D341Med (cell line): ENCODE measurements around the gene UNKL.

ENCODE experiments used
- DNase-seq: peaks from one replicate; pipeline ENCODE4 v3.0.0; 2012; ENCODE audit warnings: low spot score

The UNKL gene

GRCh38 chr16:1325673-1326371, 88.7 kb downstream of the UNKL start:
- no peak for DNase-seq

- DNase-seq: no peak
Observed at GRCh38 chr16:1325261-1325660, 89.2 kb downstream of the UNKL start.

- no peak for DNase-seq
Observed at GRCh38 chr16:1324286-1324826, 90.1 kb downstream of the UNKL start.

- no peak for DNase-seq
Observed at GRCh38 chr16:1323296-1324239, 90.9 kb downstream of the UNKL start.

- no peak for DNase-seq
Observed at GRCh38 chr16:1322407-1322806, 92.1 kb downstream of the UNKL start.

GRCh38 chr16:1320658-1321240, 93.8 kb downstream of the UNKL start:
- no peak for DNase-seq

- no peak for DNase-seq
Observed at GRCh38 chr16:1320097-1320496, 94.4 kb downstream of the UNKL start.

GRCh38 chr16:1319041-1319440, 95.5 kb downstream of the UNKL start:
- no peak for DNase-seq

- no peak for DNase-seq
Observed at GRCh38 chr16:1318268-1318545, 96.3 kb downstream of the UNKL start.

- DNase-seq: no peak
Observed at GRCh38 chr16:1317479-1318267, 96.8 kb downstream of the UNKL start.

GRCh38 chr16:1316033-1316405, 98.5 kb downstream of the UNKL start:
- no peak for DNase-seq

GRCh38 chr16:1315081-1316032, 99.1 kb downstream of the UNKL start:
- DNase-seq: no peak

GRCh38 chr16:1314399-1315068, 100.0 kb downstream of the UNKL start:
- DNase-seq: no peak

GRCh38 chr16:1313721-1314369, 100.7 kb downstream of the UNKL start:
- no peak for DNase-seq
